Tibial artery (tissue), 4 donors: ENCODE measurements around the gene PHF21A.

Experiments used
- DNase-seq, 2 donors: peaks; one replicate each; pipeline ENCODE4 v3.0.0-alpha.2; 2019
- H3K27ac ChIP-seq, 2 donors: fragments of 200-600 bp; sonication (generic) in 1 of 2; 1 replicate in 1 of 2; 2 replicates in 1 of 2; pipeline ENCODE4 v1.5.1; 2018 to 2019; ENCODE audit warnings: mild to moderate bottlenecking in 1 of 2
- H3K27me3 ChIP-seq, 2 donors: fragments of 200-600 bp; sonication (generic) in 1 of 2; one replicate each; pipeline versions ENCODE4 v1.5.1 to v1.6.0; 2016 to 2019
- H3K36me3 ChIP-seq, 3 donors: fragments of 200-600 bp; sonication (generic) in 2 of 3; one replicate each; pipeline ENCODE4 v1.5.1; 2016 to 2019; ENCODE audit warnings: mild to moderate bottlenecking in 2 of 3
- H3K4me1 ChIP-seq, 4 donors: fragments of 200-600 bp; sonication (generic) in 2 of 4; 1 replicate in 3 of 4; 2 replicates in 1 of 4; pipeline ENCODE4 v1.5.1; 2016 to 2019
- H3K4me3 ChIP-seq, 2 donors: fragments of 200-600 bp; sonication (generic) in 1 of 2; 1 replicate in 1 of 2; 2 replicates in 1 of 2; pipeline ENCODE4 v1.5.1; 2018 to 2019; ENCODE audit warnings: mild to moderate bottlenecking in 2 of 2
- H3K9me3 ChIP-seq, 3 donors: fragments of 200-600 bp; sonication (generic) in 1 of 3; one replicate each; pipeline ENCODE4 v1.5.1; 2016 to 2019
- CTCF ChIP-seq, 2 experiments: fragments of 200-600 bp in 1 of 2; fragments of 450-650 bp in 1 of 2; IDR thresholded peaks; one replicate each; pipeline ENCODE4 v1.5.1; 2017 to 2019; ENCODE audit warnings: antibody characterized with exemption in 2 of 2, mild to moderate bottlenecking in 1 of 2, moderate library complexity in 1 of 2
- intact Hi-C: fragments of 100-400 bp; cut with DNase I; formaldehyde crosslinking; loops from one replicate; pipeline ENCODE4 v1.15.0; 2023; ENCODE audit warnings: low total_unique reads

The PHF21A gene

GRCh38 chr11:46066335-46066734, 54.9 kb downstream of the PHF21A start:
- no peaks in the 10 kb centered on the region for H3K36me3 ChIP-seq
- no peak overlapping the region for H3K4me3 ChIP-seq
- H3K9me3 ChIP-seq = no peaks in the 10 kb centered on the region
- no peak for TF ChIP-seq CTCF (IDR thresholded peaks at IDR 0.05)
- H3K4me1 ChIP-seq = no peaks in the 10 kb centered on the region
- DNase-seq = no peak
- intact Hi-C loops = no loop called here
- no peaks in the 10 kb centered on the region for H3K27me3 ChIP-seq
- H3K27ac ChIP-seq = no peak overlapping the region

GRCh38 chr11:46065681-46066080, 55.6 kb downstream of the PHF21A start:
- H3K27ac ChIP-seq = no peak overlapping the region
- no peaks in the 10 kb centered on the region for H3K4me1 ChIP-seq
- H3K27me3 ChIP-seq = no peaks in the 10 kb centered on the region
- intact Hi-C loops = no loop called here
- H3K9me3 ChIP-seq = no peaks in the 10 kb centered on the region
- no peak for TF ChIP-seq CTCF (IDR thresholded peaks at IDR 0.05)
- no peak for DNase-seq
- H3K36me3 ChIP-seq = no peaks in the 10 kb centered on the region
- no peak overlapping the region for H3K4me3 ChIP-seq

- no peaks in the 10 kb centered on the region for H3K36me3 ChIP-seq
- no peak overlapping the region for H3K27ac ChIP-seq
- H3K4me3 ChIP-seq = no peak overlapping the region
- H3K4me1 ChIP-seq = no peaks in the 10 kb centered on the region
- no peaks in the 10 kb centered on the region for H3K9me3 ChIP-seq
- intact Hi-C loops = no loop called here
- no peak for TF ChIP-seq CTCF (IDR thresholded peaks at IDR 0.05)
- H3K27me3 ChIP-seq = no peaks in the 10 kb centered on the region
- DNase-seq = no peak
These were observed 57.0 kb downstream of the PHF21A start for GRCh38 chr11:46064221-46064620.

- H3K36me3 ChIP-seq = no peaks in the 10 kb centered on the region
- no peak overlapping the region for H3K4me3 ChIP-seq
- no peaks in the 10 kb centered on the region for H3K9me3 ChIP-seq
- H3K27me3 ChIP-seq = no peaks in the 10 kb centered on the region
- H3K4me1 ChIP-seq = no peaks in the 10 kb centered on the region
- H3K27ac ChIP-seq = no peak overlapping the region
- intact Hi-C loops = no loop called here
- DNase-seq = no peak
- TF ChIP-seq CTCF (IDR thresholded peaks at IDR 0.05) = no peak
These were observed 58.1 kb downstream of the PHF21A start for GRCh38 chr11:46063138-46063537.

GRCh38 chr11:46060013-46060412, 61.2 kb downstream of the PHF21A start:
- Histone ChIP-seq H3K9me3 (no peaks in the 10 kb centered on the region), H3K4me1 (peaks cover 0 to 30% (median 7%) of the 10 kb centered on the region in 4 donors), H3K36me3 (no peaks in the 10 kb centered on the region), H3K4me3 (no peak overlapping the region), H3K27me3 (no peaks in the 10 kb centered on the region), H3K27ac (no peak overlapping the region)
- DNase-seq = no peak
- TF ChIP-seq CTCF (IDR thresholded peaks at IDR 0.05) = no peak
- intact Hi-C loops = no loop called here

- no peak for TF ChIP-seq CTCF (IDR thresholded peaks at IDR 0.05)
- intact Hi-C loops = no loop called here
- H3K9me3 ChIP-seq = no peaks in the 10 kb centered on the region
- DNase-seq = no peak
- no peaks in the 10 kb centered on the region for H3K36me3 ChIP-seq
- H3K4me3 ChIP-seq = no peak overlapping the region
- peaks cover 0 to 38% (median 7%) of the 10 kb centered on the region in 4 donors for H3K4me1 ChIP-seq
- H3K27ac ChIP-seq = peak overlapping the region in 1 of 2 donors; percentile 12
- no peaks in the 10 kb centered on the region for H3K27me3 ChIP-seq
These were observed 63.8 kb downstream of the PHF21A start for GRCh38 chr11:46057489-46057888.
